Activated CD8-positive, alpha-beta memory T cell treated with anti-CD3 and anti-CD28 coated beads, Interleukin-2, amount 50 U/mL, for 1 hour (primary cell): ENCODE measurements around the gene B4GALNT4.
"Not testable (repeated sequence)": the region's sequence is repeated elsewhere in the genome, so short reads cannot be mapped to it uniquely, and the experiment has no call there.

ENCODE experiments used
- DNase-seq: peaks from one replicate; pipeline ENCODE4 v3.0.0-alpha.2; 2020; ENCODE audit errors: extremely low read depth

B4GALNT4 gene

GRCh38 chr11:376531-377173, 7.4 kb downstream of the B4GALNT4 start:
- no peak for DNase-seq

- no peak for DNase-seq
These were observed 8.0 kb downstream of the B4GALNT4 start for GRCh38 chr11:377174-377865.

DNA sequence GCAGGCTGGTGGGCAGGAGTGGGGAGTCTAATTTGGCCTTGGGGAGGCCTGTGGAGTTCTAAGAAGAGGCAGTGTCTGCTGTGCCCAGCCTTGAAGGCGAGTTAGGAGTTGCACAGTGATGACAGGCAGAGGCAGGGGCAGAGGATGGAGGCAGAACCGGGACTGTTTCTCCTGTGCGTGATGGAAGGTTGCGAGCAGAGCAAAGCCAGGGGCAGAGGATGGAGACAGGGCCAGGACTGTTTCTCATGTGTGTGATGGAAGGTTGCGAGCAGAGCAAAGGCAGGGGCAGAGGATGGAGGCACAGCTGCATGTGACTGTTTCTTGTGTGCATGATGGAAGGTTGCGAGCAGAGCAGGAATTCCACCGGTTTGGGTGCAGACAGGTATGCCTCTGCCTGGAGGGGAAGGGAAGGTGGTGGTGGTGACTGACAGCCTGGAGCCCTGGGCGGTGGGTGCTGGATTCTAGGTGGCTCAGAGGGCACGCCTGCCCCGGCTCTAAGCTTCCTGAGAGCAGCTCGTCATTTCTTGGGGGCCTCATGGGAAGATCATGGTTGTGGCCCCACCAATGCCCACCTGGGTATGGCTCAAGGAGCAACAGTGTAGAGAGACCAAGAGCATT, 8.7 kb downstream of the B4GALNT4 start:
- no peak for DNase-seq

DNA sequence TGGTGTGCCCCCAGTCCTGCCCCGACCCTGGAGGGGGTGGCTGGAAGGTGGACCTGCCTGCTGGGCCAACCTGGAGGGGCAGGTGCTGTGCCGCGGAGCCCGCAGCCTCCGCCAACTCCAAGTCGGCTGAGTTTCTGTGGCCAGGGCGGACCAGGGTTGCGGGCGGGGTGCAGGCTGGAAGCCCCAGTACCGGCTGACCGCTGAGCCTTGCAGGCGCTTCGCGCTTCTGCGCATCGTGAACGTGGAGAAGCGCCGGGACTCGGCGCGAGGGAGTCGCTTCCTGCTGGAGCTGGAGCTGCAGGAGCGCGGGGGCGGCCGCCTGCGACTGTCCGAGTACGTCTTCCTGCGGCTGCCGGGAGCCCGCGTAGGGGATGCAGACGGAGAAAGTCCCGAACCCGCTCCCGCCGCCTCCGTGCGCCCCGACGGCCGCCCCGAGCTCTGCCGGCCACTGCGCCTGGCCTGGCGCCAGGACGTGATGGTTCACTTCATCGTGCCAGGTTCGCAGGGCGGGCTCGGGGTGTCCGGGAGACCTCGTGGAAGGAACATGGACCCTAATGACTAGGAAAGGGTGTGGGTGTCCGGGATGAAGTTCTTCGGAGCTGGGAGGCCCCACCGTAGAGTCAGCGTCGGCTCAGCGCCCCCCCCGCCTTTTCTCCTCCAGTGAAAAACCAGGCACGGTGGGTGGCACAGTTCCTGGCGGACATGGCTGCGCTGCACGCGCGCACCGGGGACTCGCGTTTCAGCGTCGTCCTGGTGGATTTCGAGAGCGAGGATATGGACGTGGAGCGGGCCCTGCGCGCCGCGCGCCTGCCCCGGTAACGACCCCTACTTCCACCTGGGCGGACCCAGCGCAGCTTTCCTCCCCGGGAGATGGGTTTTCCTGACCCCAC, 10.2 kb downstream of the B4GALNT4 start:
- no peak for DNase-seq

GRCh38 chr11:380095-380480, 10.8 kb downstream of the B4GALNT4 start:
- no peak for DNase-seq

DNA sequence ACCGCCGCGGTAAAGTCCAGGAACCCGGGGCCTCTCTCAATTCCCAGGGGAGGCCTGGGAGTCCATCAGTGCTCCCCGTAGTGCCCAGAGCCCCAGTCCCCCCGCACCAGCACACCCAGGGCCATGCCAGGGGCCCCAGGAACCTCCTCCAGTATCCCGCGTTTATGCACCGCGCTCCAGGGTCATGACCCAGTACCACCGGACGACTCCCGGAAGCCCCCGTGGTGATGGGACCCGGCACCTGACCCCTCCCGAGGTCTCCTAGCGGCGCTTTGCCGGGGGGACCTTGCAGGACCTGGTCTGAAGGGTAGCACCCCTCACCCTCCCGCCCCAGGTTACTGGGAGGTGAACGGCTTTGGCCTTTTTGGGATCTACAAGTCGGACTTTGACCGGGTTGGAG, 11.2 kb downstream of the B4GALNT4 start:
- DNase-seq, result no peak

- DNase-seq, result no peak
These were observed 11.7 kb downstream of the B4GALNT4 start for GRCh38 chr11:380996-381395.

GRCh38 chr11:381501-382072, 12.3 kb downstream of the B4GALNT4 start:
- no peak for DNase-seq

DNA sequence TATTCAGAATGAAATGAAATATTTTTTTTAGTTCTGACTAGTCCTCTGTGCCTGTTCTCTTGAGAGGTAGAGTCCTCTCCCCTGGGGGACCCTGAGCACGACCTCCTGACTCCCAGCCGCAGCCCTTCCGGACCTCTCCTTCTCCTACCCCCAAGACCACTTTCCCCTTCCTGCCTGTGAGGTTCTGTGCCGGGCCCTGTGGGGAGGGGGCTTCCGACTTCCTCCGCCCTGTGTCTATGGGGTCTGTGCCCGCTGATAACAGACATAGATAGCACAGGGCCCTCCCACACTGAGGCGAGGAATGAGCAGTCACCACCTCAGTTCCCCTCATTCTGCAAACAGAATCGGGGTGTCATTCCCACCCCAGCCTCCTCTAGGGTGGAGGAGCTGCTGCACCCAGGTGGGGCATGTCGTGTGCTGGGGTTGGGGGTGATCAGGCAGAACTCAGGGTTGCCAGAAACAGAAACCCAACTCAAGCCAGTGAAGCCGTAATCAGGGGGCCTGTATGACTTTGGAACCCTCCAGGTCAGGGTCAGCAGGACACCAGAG, 12.9 kb downstream of the B4GALNT4 start:
- DNase-seq, result no peak

DNA sequence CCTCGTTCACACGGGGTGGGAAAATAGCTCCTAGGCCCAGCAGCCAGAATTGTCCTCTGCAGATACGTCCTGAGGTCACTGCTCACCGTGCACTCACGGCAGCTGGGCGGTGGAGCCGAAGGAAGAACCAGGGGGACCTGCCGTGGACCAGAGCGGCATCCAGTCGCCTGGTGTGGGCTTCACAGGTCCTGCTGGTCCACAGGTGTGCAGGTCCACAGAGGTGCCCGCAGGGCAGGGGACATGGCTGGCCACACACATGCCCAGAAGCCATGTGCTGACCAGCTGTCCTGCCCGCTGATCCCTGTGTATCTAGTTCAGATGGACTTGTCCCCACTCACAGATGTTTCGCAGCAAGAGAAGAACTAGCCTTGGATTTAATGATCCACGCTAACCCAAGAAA, 14.1 kb downstream of the B4GALNT4 start:
- DNase-seq, result no peak

DNA sequence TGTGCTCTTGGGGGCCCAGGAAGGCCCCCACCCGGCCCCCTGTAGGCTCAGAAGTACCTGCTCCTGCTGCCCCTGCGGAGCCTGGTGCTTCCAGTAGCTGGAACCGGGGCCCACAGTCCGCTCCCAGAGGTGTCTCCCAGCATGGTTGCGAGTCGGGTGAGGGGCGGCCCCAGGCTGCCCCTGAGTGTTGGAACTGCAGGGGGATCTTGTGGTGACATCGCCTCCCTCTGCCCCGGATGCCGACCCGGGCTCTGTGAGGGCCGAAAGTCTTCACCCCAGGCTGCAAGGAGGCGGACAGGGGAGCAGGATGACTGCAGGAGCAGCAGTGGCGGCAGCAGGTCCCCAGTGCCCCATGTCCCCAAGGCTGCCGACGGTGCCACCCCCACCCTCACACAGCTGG, 15.2 kb downstream of the B4GALNT4 start:
- no peak for DNase-seq

DNA sequence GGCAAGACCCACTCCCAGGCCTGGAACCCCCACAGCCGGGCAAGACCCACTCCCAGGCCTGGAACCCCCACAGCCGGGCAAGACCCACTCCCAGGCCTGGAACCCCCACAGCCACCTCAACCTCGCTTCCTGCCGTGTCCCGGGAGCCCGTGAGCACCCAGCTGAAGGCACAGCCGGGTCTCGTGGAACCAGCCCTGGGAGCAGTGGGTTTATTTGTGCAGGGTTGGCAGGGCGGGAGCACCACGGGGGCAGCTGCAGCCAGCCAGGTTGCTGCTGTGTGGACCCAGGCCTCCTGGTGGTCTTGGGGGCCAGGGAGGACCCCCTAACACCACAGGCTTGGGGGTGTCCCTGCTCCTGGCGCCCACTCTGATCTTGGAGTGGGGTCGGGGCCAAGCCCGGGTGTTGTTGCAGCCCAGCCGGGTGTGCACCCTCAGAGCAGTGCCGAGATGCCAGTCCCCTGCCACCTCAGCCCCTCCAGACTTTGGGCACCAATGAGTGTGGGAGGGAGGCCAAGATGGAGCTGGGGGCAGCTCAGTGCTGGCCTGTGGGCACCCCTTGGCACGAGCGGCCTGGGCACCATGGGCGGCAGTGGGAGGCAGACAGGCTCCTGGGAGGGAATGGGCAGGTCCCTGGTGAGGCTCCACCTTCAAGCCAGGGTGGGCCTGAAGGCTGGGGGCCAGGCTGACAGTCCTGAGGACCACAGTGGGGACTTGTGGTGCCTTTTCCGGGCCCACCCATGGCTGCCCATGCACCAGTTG, 16.5 kb downstream of the B4GALNT4 start:
- DNase-seq, result no peak

GRCh38 chr11:386483-386882, 17.2 kb downstream of the B4GALNT4 start:
- DNase-seq, result no peak

DNA sequence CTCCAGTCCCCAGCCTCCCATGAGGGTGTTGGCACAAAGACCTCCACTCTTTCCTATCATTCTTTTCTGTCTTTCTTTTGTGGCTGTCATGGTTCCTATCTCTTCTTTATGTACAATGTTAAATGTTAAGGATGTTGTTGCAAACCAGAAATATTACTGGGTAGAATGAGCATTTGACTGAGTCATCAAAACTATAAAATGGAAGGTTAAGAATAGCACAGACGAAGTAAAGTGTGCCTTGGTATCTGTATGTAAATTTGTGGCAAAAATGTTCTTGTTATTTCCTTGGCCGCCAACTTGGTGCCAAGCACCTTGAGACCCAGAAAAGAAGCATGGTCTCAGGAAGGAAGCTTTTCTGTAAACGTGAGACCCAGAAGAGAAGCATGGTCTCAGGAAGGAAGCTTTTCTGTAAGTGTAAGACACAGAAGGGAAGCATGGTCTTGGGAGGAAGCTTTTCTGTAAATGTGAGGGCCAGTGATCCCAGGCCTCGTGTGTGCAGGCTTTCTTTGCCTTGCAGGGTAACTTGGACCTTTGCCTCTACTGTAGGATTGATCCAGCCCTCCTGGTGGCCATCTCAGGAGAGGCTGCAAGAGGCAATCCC, 18.0 kb downstream of the B4GALNT4 start:
- no peak for DNase-seq

- not testable (repeated sequence) for DNase-seq
These were observed 20.1 kb downstream of the B4GALNT4 start for GRCh38 chr11:389369-389768.

- no peak for DNase-seq
These were observed 20.9 kb downstream of the B4GALNT4 start for GRCh38 chr11:390175-390574.

- DNase-seq, result no peak
These were observed 22.1 kb downstream of the B4GALNT4 start for GRCh38 chr11:391117-392017.

- no peak for DNase-seq
These were observed 22.9 kb downstream of the B4GALNT4 start for GRCh38 chr11:392102-392777.
